ACHN (cell line): ENCODE measurements around the gene MPP7.
"Not testable (repeated sequence)": the region's sequence is repeated elsewhere in the genome, so short reads cannot be mapped to it uniquely, and the experiment has no call there.

ENCODE experiments used
- DNase-seq: peaks from one replicate; pipeline ENCODE4 v3.0.0-alpha.2; 2015
- in situ Hi-C: cut with HindIII; loops from 2 replicates; pipeline ENCODE4 v1.10.0; 2017; ENCODE audit warnings: low sequenced_read_pairs, low pct_ligation_motif_present, low pct_unique_long_range_greater_than_20kb

Gene MPP7

GRCh38 chr10:28302638-28303488, at the start of gene MPP7:
Gene MPP7, minus strand, starts transcription at chr10:28303064. Its CDS starts 64,460 bp downstream, at chr10:28238604.
- in situ Hi-C loops, result no loop called here

DNA sequence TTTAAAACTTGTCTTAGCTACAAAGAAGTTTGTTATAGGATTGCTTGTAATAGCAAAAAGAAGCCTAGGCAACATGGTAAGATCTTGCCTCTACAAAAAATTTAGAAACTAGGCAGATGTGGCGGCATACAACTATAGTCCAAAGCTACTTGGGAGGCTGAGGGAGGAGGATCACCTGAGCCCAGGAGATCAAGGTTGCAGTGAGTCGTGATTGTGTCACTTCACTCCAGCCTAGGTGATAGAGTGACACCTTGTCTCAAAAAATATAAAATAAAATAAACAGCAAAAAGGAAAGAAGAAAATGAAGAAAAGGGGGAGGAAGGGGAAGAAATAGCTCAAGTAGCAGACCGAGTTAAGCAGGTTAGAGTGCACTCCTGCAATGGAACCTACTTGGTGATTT, 47.0 kb upstream of the MPP7 start:
- in situ Hi-C loops, result no loop called here
- DNase-seq, result no peak

More at GRCh38 chr10:28302638-28303488, at the start of gene MPP7:
- DNase-seq, result peak; percentile 96

GRCh38 chr10:28343987-28344895, 41.4 kb upstream of the MPP7 start:
- in situ Hi-C loops, result no loop called here
- no peak for DNase-seq

DNA sequence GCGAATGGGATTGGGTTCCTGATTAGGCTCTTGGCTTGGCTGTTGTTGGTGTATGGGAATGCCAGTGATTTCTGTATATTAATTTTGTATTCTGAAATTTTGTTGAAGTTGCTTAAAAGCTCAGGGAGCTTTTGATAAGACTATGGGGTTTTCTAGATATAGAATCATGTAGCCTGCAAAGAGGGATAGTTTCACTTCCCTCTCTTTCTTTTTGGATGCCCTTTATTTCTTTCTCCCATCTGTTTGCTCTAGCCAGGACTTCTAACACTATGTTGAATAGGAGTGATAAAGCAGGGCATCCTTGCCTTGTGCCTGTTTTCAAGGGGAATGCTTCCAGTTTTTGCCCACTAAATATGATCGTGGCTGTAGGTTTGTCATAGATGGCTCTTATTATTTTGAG, 40.4 kb upstream of the MPP7 start:
- no peak for DNase-seq
- in situ Hi-C loops, result no loop called here

- in situ Hi-C loops, DNase-seq: not testable (repeated sequence)
Measured at GRCh38 chr10:28341679-28342078, 38.8 kb upstream of the MPP7 start.

DNA sequence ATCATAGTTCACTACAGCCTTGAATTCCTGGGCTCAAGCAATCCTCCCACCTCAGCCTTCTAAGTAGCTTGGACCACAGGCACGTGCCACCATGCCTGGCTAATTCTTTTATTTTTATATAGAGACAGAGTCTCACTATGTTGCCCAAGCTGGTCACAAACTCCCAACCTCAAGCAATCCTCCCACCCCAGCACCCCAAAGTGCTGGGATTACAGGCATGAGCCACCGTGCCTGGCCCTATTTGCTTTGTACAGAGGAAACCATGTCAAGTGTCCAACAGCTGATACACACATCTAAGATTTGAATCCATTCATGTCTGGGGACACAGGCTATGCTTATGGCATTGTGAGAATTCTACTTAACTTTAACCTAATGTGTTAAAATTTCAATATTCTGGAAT, 29.9 kb upstream of the MPP7 start:
- DNase-seq, result no peak
- in situ Hi-C loops, result no loop called here

- in situ Hi-C loops, result no loop called here
- no peak for DNase-seq
Measured at GRCh38 chr10:28331841-28332240, 29.0 kb upstream of the MPP7 start.

- in situ Hi-C loops, result no loop called here
- DNase-seq, result no peak
Measured at GRCh38 chr10:28331066-28331465, 28.2 kb upstream of the MPP7 start.

GRCh38 chr10:28328346-28328745, 25.5 kb upstream of the MPP7 start:
- DNase-seq, result no peak
- in situ Hi-C loops, result no loop called here

GRCh38 chr10:28327491-28327880, 24.6 kb upstream of the MPP7 start:
- no peak for DNase-seq
- in situ Hi-C loops, result no loop called here

DNA sequence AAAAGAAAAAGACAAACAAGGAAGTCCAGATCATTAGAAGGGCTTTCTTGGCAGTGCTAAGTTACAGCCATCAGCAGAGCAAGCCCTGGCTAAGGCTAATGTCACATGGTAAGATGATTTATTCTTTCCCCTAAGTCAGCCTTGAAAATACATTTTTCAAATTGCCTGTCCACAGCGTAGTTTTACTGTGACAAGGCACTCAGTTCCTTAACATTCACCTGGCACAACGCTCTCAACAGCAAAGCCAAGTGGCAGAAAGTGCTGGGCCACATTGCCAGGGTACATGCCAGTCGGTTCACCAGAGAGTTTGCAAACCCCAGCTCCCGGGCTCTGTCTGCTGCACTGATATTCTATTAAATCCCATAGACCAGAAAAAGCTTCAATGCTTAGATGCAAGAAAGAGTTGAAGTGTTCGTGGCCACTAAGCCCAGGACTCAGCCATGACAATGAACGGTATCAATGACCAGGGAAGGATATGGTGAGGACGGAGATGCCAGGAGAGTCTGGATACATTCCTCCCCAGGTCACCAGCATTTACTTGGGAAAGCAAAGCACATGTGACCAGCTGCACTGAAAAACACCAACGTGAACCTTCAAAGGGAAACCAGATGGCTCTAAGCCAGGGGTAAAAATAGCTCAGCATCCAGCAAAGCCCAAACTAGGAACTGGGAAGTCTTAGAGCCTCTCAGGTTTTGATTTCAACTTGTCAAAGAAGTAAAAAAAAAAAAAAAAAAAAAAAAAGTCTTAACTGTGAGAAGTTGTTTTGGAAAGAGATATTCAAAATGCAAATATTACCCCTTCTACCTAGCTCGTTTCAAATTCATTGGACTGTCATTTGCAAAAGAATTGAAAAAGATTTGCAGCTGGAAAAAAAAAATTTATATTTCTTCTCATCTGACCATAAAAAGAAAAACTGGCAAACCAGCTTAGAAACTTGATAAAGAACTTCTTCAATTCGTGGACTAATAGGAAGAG, 23.9 kb upstream of the MPP7 start:
- no peak for DNase-seq
- in situ Hi-C loops, result no loop called here

GRCh38 chr10:28320799-28321198, 17.9 kb upstream of the MPP7 start:
- DNase-seq, result no peak
- in situ Hi-C loops, result no loop called here

GRCh38 chr10:28320090-28320489, 17.2 kb upstream of the MPP7 start:
- in situ Hi-C loops, result no loop called here
- no peak for DNase-seq

- DNase-seq, in situ Hi-C loops: not testable (repeated sequence)
Measured at GRCh38 chr10:28319061-28319460, 16.2 kb upstream of the MPP7 start.

- no peak for DNase-seq
Measured at GRCh38 chr10:28318626-28319025, 15.8 kb upstream of the MPP7 start.

GRCh38 chr10:28317760-28318159, 14.9 kb upstream of the MPP7 start:
- in situ Hi-C loops, result no loop called here

More at GRCh38 chr10:28318626-28319025, 15.8 kb upstream of the MPP7 start:
- in situ Hi-C loops, result no loop called here

GRCh38 chr10:28316696-28317095, 13.8 kb upstream of the MPP7 start:
- no peak for DNase-seq
- in situ Hi-C loops, result no loop called here

More at GRCh38 chr10:28317760-28318159, 14.9 kb upstream of the MPP7 start:
- no peak for DNase-seq

- no peak for DNase-seq
- in situ Hi-C loops, result no loop called here
Measured at GRCh38 chr10:28315140-28315539, 12.3 kb upstream of the MPP7 start.
